Fibroblast of mammary gland (primary cell): ENCODE data around the gene ACOT8.
A peak's percentile ranks its signal among the peaks of the same experiment; 100 is the strongest.
"Not testable (repeated sequence)": the region's sequence is repeated elsewhere in the genome, so short reads cannot be mapped to it uniquely, and the experiment has no call there.

Source experiments
- DNase-seq: peaks from one replicate; pipeline ENCODE4 v3.0.0-alpha.2; 2010; ENCODE audit warnings: low read depth
- H3K4me3 ChIP-seq: 2 replicates; pipeline ENCODE4 v1.5.1; 2011; ENCODE audit warnings: low read depth, mild to moderate bottlenecking, low read length, moderate library complexity; ENCODE audit not compliant: control insufficient read depth
- TF ChIP-seq, protein P1 (sequence below): conservative IDR thresholded peaks from 2 replicates; pipeline ENCODE4 v1.5.1; 2011; ENCODE audit warnings: low read depth, low read length, inconsistent platforms; ENCODE audit not compliant: control insufficient read depth, insufficient read depth

The ACOT8 gene

DNA sequence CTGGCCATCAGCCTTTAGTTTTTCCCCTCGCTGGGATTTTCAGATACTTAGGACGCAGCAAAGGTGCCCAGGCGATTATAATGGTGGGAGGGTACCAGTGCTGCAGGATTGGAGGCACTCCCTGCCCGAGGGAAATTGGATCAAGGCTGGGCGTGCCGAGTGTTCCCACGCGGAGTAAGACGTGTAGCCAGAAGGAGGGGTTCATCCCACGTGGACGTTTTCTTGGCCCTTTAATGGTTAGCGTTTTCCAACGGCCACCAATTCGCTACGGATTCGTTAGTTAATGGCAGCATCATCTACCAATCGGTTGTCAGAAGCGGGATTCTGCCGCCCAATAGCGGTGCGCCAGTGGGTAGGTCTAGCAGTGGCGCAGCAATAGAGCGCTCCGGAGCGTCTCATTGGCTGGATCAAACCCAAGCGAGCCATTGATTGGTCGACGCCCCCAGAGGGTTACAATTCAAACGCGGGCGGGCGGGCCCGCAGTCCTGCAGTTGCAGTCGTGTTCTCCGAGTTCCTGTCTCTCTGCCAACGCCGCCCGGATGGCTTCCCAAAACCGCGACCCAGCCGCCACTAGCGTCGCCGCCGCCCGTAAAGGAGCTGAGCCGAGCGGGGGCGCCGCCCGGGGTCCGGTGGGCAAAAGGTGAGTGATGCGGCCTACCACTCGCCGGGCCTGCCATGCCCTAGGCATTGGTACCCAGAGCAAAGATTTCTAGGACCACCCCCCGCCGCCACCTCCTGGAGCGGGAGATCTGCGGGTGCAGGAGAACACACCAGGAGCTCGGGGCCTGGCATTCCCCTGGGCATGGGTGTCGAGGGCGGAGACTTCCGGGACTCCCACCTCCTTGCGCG, 44.8 kb downstream of the ACOT8 start, which contains the start of gene UBE2C:
Gene UBE2C (plus strand): TSS at position 488 of the 849 bp plus-strand sequence. CDS start 52 bp downstream, at position 540.
- DNase-seq, result peak; percentile 100
- peak within 1 kb of the TSS; percentile 89 for H3K4me3 ChIP-seq
- TF ChIP-seq, protein P1, sequence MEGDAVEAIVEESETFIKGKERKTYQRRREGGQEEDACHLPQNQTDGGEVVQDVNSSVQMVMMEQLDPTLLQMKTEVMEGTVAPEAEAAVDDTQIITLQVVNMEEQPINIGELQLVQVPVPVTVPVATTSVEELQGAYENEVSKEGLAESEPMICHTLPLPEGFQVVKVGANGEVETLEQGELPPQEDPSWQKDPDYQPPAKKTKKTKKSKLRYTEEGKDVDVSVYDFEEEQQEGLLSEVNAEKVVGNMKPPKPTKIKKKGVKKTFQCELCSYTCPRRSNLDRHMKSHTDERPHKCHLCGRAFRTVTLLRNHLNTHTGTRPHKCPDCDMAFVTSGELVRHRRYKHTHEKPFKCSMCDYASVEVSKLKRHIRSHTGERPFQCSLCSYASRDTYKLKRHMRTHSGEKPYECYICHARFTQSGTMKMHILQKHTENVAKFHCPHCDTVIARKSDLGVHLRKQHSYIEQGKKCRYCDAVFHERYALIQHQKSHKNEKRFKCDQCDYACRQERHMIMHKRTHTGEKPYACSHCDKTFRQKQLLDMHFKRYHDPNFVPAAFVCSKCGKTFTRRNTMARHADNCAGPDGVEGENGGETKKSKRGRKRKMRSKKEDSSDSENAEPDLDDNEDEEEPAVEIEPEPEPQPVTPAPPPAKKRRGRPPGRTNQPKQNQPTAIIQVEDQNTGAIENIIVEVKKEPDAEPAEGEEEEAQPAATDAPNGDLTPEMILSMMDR, result no peak

- H3K4me3 ChIP-seq, result no peak overlapping the region
- TF ChIP-seq, protein P1, result no peak
- no peak for DNase-seq
Measured at GRCh38 chr20:45810191-45810970, 46.8 kb downstream of the ACOT8 start.

- TF ChIP-seq, protein P1, result no peak
- H3K4me3 ChIP-seq, result no peak overlapping the region
- no peak for DNase-seq
Measured at GRCh38 chr20:45801851-45802250, 55.3 kb downstream of the ACOT8 start.

DNA sequence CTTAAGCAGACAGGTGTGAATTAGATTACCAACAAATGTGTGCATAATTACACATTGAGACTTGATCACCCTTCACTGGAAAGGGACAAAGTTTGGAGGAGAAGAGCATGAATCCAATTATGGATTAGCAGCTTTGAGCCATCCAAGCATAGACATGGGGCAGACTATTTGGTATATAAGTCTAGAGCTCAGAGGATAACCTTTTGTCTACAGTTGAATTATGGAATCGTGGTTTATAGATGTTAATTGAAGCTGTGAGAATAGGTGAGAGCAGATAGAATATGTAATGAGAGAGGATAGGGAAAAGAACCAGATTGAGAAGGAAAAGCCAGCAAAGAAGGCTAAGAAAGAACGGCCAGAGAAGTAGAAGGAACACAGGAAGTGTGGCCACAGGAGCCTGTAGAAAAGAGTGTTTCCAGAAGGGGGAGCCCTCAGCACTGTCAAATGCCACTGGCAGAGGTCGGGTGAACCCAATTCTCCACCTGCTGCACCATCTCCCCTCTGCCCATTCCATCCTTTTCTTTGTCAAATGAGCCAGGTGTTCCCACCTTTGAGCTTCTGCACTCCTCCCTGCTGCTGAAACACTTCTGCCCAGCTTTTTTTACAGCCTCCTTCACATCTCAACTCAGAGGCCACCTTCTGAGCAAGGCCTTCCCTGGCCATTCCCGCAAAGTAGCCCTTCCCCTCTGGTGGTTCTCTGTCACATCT, 58.1 kb downstream of the ACOT8 start:
- no peak overlapping the region for H3K4me3 ChIP-seq
- TF ChIP-seq, protein P1, result peak; percentile 85
- peak; percentile 56 for DNase-seq

- DNase-seq, result not testable (repeated sequence)
Measured at GRCh38 chr20:45797955-45798354, 59.2 kb downstream of the ACOT8 start.

GRCh38 chr20:45797510-45797909, 59.7 kb downstream of the ACOT8 start:
- not testable (repeated sequence) for DNase-seq, H3K4me3 ChIP-seq

More at GRCh38 chr20:45797955-45798354, 59.2 kb downstream of the ACOT8 start:
- H3K4me3 ChIP-seq, result not testable (repeated sequence)

- H3K4me3 ChIP-seq, result no peak overlapping the region
- DNase-seq, result no peak
- TF ChIP-seq, protein P1, result no peak
Measured at GRCh38 chr20:45796337-45797065, 60.7 kb downstream of the ACOT8 start.
